HEK293 (cell line): ENCODE data around the gene BICRA.
A peak's percentile ranks its signal among the peaks of the same experiment; 100 is the strongest.

Source experiments
- CTCF ChIA-PET: fragments of 350-600 bp; formaldehyde crosslinking; extraction: SDS; loops from one replicate; lab custom pipeline; 2021; ENCODE audit warnings: antibody characterized with exemption; lab: Yijun Ruan, JAX
- POLR2A ChIA-PET: fragments of 300-600 bp; formaldehyde crosslinking; extraction: SDS; loops from one replicate; lab custom pipeline; 2020; ENCODE audit warnings: antibody characterized with exemption, inconsistent platforms; lab: Yijun Ruan, JAX
- H3K27ac ChIP-seq: fragments of 200-500 bp; sonication (Bioruptor generic); 2 replicates; pipeline ENCODE4 v1.5.1; 2014; ENCODE audit warnings: low read depth, low read length, control low read depth, inconsistent platforms; ENCODE audit errors: extremely low read depth
- H3K36me3 ChIP-seq, 2 experiments: fragments of 200-500 bp in 1 of 2; sonication (Bioruptor generic) in 1 of 2; 1 replicate in 1 of 2; 2 replicates in 1 of 2; pipeline ENCODE4 v1.5.1; 2014 to 2017; ENCODE audit warnings: inconsistent platforms in 2 of 2, low read length in 2 of 2; ENCODE audit not compliant: control insufficient read depth in 2 of 2, insufficient read depth in 1 of 2
- H3K4me1 ChIP-seq: fragments of 200-500 bp; sonication (Bioruptor generic); 2 replicates; pipeline ENCODE4 v1.5.1; 2014; ENCODE audit warnings: mild to moderate bottlenecking, low read length, inconsistent platforms; ENCODE audit not compliant: control insufficient read depth, insufficient read depth
- H3K4me3 ChIP-seq: 2 replicates; pipeline ENCODE4 v1.5.1; 2011; ENCODE audit warnings: low read depth, mild to moderate bottlenecking, control low read depth, low read length, moderate library complexity
- H3K9me3 ChIP-seq: fragments of 200-500 bp; sonication (Bioruptor generic); 2 replicates; pipeline ENCODE4 v1.5.1; 2014; ENCODE audit warnings: low read depth, low read length, inconsistent platforms; ENCODE audit not compliant: control insufficient read depth, insufficient read depth
- IKZF3 ChIP-seq: fragments of 450-650 bp; IDR thresholded peaks from 2 replicates; pipeline ENCODE4 v1.5.0; 2018; ENCODE audit warnings: missing biosample characterization, mild to moderate bottlenecking, missing genetic modification characterization, moderate library complexity
- KLF1 ChIP-seq: fragments of 450-650 bp; formaldehyde crosslinking; IDR thresholded peaks from 2 replicates; pipeline ENCODE4 v1.5.1; 2016; ENCODE audit warnings: missing biosample characterization, missing genetic modification characterization
- SP2 ChIP-seq: fragments of 450-650 bp; formaldehyde crosslinking; IDR thresholded peaks from 2 replicates; pipeline ENCODE4 v1.5.1; 2016; ENCODE audit warnings: missing biosample characterization, missing genetic modification characterization
- TRIM28 ChIP-seq: IDR thresholded peaks from 2 replicates; pipeline ENCODE4 v1.6.1; 2011; ENCODE audit warnings: low read length, control low read depth, borderline replicate concordance
- ZBTB48 ChIP-seq: fragments of 450-650 bp; formaldehyde crosslinking; IDR thresholded peaks from 2 replicates; pipeline ENCODE4 v1.5.1; 2016; ENCODE audit warnings: missing biosample characterization, missing genetic modification characterization
- ZFP37 ChIP-seq: fragments of 450-650 bp; formaldehyde crosslinking; IDR thresholded peaks from 2 replicates; pipeline ENCODE4 v1.5.1; 2016; ENCODE audit warnings: missing biosample characterization, missing genetic modification characterization
- ZNF16 ChIP-seq: fragments of 450-650 bp; formaldehyde crosslinking; IDR thresholded peaks from 2 replicates; pipeline ENCODE4 v1.5.1; 2016; ENCODE audit warnings: low read depth, missing biosample characterization, missing genetic modification characterization
- ZNF221 ChIP-seq: fragments of 450-650 bp; formaldehyde crosslinking; IDR thresholded peaks from 2 replicates; pipeline ENCODE4 v1.5.1; 2017; ENCODE audit warnings: missing biosample characterization, missing genetic modification characterization, borderline replicate concordance
- ZNF335 ChIP-seq: fragments of 450-650 bp; formaldehyde crosslinking; conservative IDR thresholded peaks from 2 replicates; pipeline ENCODE4 v1.5.1; 2016; ENCODE audit warnings: missing biosample characterization, missing genetic modification characterization
- ZNF544 ChIP-seq: fragments of 450-650 bp; formaldehyde crosslinking; IDR thresholded peaks from 2 replicates; pipeline ENCODE4 v1.5.0; 2017; ENCODE audit warnings: missing biosample characterization, missing genetic modification characterization
- ZNF561 ChIP-seq: fragments of 450-650 bp; IDR thresholded peaks from 2 replicates; pipeline ENCODE4 v1.5.1; 2018; ENCODE audit warnings: missing biosample characterization, missing genetic modification characterization, borderline replicate concordance
- ZNF596 ChIP-seq: fragments of 450-650 bp; IDR thresholded peaks from 2 replicates; pipeline ENCODE4 v1.5.0; 2018; ENCODE audit warnings: missing biosample characterization, mild to moderate bottlenecking, missing genetic modification characterization, moderate library complexity
- ZNF76 ChIP-seq: fragments of 450-650 bp; formaldehyde crosslinking; IDR thresholded peaks from 2 replicates; pipeline ENCODE4; 2016; ENCODE audit warnings: low read depth, missing biosample characterization, missing genetic modification characterization, borderline replicate concordance
- ZNF776 ChIP-seq: fragments of 450-650 bp; formaldehyde crosslinking; IDR thresholded peaks from 2 replicates; pipeline ENCODE4 v1.5.0; 2017; ENCODE audit warnings: missing biosample characterization, missing genetic modification characterization, borderline replicate concordance
- ZXDB ChIP-seq: fragments of 450-650 bp; formaldehyde crosslinking; IDR thresholded peaks from 2 replicates; pipeline ENCODE4 v1.5.1; 2016; ENCODE audit warnings: missing biosample characterization, missing genetic modification characterization
- TF ChIP-seq, protein P1 (sequence below): fragments of 450-650 bp; formaldehyde crosslinking; IDR thresholded peaks from 2 replicates; pipeline ENCODE4 v1.5.1; 2016; ENCODE audit warnings: missing biosample characterization, missing genetic modification characterization
- TF ChIP-seq, protein P2 (sequence below): fragments of 450-650 bp; formaldehyde crosslinking; IDR thresholded peaks from 2 replicates; pipeline ENCODE4 v1.5.1; 2017; ENCODE audit warnings: missing biosample characterization, mild to moderate bottlenecking, missing genetic modification characterization, moderate library complexity
- TF ChIP-seq, protein P3 (sequence below): fragments of 450-650 bp; formaldehyde crosslinking; IDR thresholded peaks from 2 replicates; pipeline ENCODE4 v1.5.1; 2016; ENCODE audit warnings: missing biosample characterization, missing genetic modification characterization
- TF ChIP-seq, protein P4 (sequence below): fragments of 450-650 bp; formaldehyde crosslinking; IDR thresholded peaks from 2 replicates; pipeline ENCODE4 v1.5.1; 2016; ENCODE audit warnings: missing biosample characterization, missing genetic modification characterization

The BICRA gene

DNA sequence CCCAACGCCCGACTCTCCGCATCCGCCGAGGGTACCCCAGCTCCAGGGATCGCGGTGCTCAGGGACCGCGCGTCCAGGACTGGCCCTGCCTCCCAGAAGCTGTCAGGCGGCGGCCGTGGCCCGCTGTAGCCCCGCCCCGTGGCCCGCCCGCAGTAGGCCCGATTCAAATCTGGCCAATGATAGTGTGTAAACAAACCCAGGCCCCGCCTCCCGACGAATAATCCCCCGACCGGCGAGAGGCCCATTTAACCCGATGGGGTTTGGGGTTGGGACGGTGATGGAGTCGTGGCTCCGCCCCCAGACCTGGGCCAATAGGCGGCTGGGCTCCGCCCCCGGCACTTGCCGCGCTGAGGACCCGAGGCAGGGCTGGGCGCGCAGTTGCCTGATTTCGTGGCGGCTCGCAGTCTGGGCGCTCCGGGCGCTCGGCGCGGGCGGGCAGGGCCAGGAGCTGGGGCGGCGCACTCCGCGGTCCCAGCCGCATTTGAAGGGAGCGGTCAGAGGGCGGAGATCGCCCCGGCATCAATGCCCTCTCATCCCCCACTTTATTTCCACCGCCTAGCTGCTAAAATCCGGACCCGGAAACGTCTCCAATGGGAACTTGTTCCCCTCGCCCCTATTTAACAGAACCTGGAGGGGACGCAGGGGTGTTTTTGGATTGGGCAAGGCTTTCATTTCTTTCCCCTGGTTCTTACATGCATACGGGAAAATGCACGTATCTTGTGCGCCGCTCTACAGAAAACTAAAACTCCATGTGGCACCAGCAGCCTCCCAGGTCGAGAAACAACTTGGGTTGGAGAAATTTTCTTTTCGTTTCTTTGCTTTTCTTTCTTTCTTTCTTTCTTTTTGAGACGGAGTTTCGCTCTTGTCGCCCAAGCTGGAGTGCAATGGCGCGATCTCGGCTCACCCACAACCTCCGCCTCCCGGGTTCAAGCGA lies 8.4 kb upstream of the BICRA start (continued):
- TF ChIP-seq SP2 (tag by site-specific recombination) (peak; percentile 97), ZNF596 (peak; percentile 10; the same call in 1 of the 2 replicates), ZNF16 (tag by site-specific recombination) (no peak), ZNF76 (tag by site-specific recombination) (no peak), ZNF776 (no peak), KLF1 (peak; percentile 28), IKZF3 (tag by site-specific recombination) (0 out of 2 replicates have a peak, but pooled peaks have one; percentile 12), ZXDB (tag by site-specific recombination) (peak; percentile 54; the same call in 1 of the 2 replicates), ZNF335 (tag by site-specific recombination) (peak; percentile 91), ZBTB48 (peak; percentile 94), ZFP37 (0 out of 2 replicates have a peak, but pooled peaks have one; percentile 21), TRIM28 (no peak), ZNF221 (no peak), ZNF561 (peak; percentile 81), ZNF544 (tag by site-specific recombination) (no peak)
- TF ChIP-seq, protein P1, sequence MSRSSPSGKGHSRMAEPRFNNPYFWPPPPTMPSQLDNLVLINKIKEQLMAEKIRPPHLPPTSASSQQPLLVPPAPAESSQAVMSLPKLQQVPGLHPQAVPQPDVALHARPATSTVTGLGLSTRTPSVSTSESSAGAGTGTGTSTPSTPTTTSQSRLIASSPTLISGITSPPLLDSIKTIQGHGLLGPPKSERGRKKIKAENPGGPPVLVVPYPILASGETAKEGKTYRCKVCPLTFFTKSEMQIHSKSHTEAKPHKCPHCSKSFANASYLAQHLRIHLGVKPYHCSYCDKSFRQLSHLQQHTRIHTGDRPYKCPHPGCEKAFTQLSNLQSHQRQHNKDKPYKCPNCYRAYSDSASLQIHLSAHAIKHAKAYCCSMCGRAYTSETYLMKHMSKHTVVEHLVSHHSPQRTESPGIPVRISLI (tag by site-specific recombination), result 0 out of 2 replicates have a peak, but pooled peaks have one; percentile 27
- TF ChIP-seq, protein P2, sequence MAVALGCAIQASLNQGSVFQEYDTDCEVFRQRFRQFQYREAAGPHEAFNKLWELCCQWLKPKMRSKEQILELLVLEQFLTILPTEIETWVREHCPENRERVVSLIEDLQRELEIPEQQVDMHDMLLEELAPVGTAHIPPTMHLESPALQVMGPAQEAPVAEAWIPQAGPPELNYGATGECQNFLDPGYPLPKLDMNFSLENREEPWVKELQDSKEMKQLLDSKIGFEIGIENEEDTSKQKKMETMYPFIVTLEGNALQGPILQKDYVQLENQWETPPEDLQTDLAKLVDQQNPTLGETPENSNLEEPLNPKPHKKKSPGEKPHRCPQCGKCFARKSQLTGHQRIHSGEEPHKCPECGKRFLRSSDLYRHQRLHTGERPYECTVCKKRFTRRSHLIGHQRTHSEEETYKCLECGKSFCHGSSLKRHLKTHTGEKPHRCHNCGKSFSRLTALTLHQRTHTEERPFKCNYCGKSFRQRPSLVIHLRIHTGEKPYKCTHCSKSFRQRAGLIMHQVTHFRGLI (tag by site-specific recombination), result peak; percentile 71; the same call in 1 of the 2 replicates
- TF ChIP-seq, protein P3, sequence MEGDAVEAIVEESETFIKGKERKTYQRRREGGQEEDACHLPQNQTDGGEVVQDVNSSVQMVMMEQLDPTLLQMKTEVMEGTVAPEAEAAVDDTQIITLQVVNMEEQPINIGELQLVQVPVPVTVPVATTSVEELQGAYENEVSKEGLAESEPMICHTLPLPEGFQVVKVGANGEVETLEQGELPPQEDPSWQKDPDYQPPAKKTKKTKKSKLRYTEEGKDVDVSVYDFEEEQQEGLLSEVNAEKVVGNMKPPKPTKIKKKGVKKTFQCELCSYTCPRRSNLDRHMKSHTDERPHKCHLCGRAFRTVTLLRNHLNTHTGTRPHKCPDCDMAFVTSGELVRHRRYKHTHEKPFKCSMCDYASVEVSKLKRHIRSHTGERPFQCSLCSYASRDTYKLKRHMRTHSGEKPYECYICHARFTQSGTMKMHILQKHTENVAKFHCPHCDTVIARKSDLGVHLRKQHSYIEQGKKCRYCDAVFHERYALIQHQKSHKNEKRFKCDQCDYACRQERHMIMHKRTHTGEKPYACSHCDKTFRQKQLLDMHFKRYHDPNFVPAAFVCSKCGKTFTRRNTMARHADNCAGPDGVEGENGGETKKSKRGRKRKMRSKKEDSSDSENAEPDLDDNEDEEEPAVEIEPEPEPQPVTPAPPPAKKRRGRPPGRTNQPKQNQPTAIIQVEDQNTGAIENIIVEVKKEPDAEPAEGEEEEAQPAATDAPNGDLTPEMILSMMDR (tag by site-specific recombination), result peak; percentile 37; the same call in 1 of the 2 replicates
- TF ChIP-seq, all 188 proteins: peak for 48

DNA sequence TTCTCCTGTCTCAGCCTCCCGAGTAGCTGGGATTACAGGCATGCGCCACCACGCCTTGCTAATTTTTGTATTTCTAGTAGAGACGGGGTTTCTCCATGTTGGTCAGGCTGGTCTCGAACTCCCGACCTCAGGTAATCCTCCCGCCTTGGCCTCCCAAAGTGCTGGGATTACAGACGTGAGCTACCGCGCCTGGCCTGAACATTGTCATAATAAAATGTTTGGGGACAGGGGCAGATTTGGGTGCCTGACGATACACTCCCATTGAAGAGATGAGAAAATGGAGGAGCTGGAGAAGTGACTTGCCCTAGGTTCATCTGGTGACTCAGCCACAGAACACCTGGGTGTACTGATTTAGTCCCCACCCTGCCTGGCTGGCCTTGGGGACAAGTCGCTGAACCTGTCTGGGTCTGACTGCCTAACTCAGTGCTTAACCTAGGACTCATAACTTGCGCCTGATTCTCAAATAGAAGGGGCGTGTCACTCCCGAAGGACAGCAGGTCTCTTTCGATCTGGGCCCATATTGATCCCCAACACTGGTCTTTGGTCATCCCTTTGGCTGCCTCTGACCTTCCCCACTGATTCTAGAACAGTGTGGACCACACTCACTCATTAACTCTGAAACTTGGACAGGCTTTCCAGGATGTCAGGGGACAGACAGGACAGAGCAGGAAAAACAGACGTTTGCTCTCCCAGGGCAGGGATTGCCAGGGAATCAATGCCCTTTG lies 7.6 kb upstream of the BICRA start:
- POLR2A ChIA-PET, result interaction anchor here (0.6 to 3.7 kb wide), 9 partner anchors 9 to 174 kb away, joined by 3 to 27 read pairs (median 4); partner anchors contain the start of genes KPTN and NAPA
- TF ChIP-seq, protein P4, sequence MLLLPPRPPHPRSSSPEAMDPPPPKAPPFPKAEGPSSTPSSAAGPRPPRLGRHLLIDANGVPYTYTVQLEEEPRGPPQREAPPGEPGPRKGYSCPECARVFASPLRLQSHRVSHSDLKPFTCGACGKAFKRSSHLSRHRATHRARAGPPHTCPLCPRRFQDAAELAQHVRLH (tag by site-specific recombination), result 0 out of 2 replicates have a peak, but pooled peaks have one; percentile 27
- no peak for TF ChIP-seq TRIM28
- CTCF ChIA-PET, result interaction anchor here (0.5 to 1.8 kb wide), 7 partner anchors 81 to 164 kb away, joined by 3 to 9 read pairs (median 3); partner anchors contain the start of gene NAPA
- Histone ChIP-seq H3K4me3 (no peak overlapping the region), H3K4me1 (peaks cover 11% of the 10 kb centered on the region), H3K36me3 (no peaks in the 10 kb centered on the region), H3K9me3 (no peaks in the 10 kb centered on the region), H3K27ac (peak overlapping the region; percentile 78; the same call in 1 of the 2 replicates)
